Esophagus squamous epithelium (tissue), 4 donors: Measurements from ENCODE around the gene TUBA8.

Source experiments
- CTCF ChIP-seq, 6 experiments: fragments of 450-650 bp in 4 of 6; fragments of 200-600 bp in 2 of 6; sonication (generic) in 2 of 6; IDR thresholded peaks; one replicate each; pipeline ENCODE4 v1.5.1; 2016 to 2019; ENCODE audit warnings: antibody characterized with exemption in 6 of 6, mild to moderate bottlenecking in 4 of 6, moderate library complexity in 4 of 6
- POLR2A ChIP-seq, 4 donors: fragments of 450-650 bp; IDR thresholded peaks; one replicate each; pipeline ENCODE4 v1.6.1; 2017; ENCODE audit warnings: antibody characterized with exemption in 4 of 4, mild to moderate bottlenecking in 4 of 4, moderate library complexity in 3 of 4

- TF ChIP-seq POLR2A (IDR thresholded peaks at IDR 0.05) (no peak), CTCF (IDR thresholded peaks at IDR 0.05) (no peak)
These were observed 45.4 kb upstream of the TUBA8 start for GRCh38 chr22:18065256-18065655.
